COLO668 (cell line): ENCODE data around the gene RAD51B.

Source experiments
- DNase-seq: peaks from one replicate; lab custom pipeline; 2025; ENCODE audit not compliant: unreplicated experiment; lab: John Stamatoyannopoulos, UW

Gene RAD51B

DNA sequence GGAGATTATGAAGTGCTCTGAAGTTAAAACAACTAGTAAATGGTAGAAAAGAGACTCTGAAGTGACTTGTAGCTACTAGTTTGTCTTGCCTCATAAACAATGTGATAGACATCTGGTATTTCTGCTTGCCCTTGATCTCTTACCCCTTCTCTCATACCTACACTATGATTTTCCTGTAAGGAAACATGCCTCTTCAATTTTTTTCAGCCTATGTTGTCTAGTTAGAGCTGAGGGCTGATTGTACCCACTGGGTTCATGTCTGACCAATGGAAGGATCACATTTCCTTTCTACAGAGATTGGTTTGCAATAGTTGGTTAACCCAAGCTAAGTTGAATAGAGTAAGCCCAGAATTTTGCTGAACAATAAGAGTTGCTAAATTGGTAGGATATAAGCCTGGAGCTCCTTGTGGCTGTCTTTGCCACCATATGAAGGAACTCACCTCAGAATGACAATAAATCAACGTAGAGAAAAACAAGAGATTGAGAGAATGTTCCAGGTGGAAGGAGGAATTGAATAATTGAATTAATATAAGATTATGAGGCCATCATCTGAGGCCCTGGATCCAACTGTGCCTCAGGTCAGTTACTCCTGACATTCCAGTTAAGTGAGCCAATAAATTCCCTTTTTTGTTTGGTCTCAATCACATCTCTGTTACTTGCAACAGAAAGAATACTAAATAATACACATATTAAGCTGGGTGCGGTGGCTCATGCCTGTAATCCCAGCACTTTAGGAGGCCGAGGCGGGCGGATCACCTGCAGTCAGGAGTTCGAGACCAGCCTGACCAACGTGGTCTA lies 626.9 kb downstream of the RAD51B start:
- no peak for DNase-seq

GRCh38 chr14:68447581-68448251 lies 628.1 kb downstream of the RAD51B start:
- no peak for DNase-seq

GRCh38 chr14:68448252-68448902 lies 628.8 kb downstream of the RAD51B start:
- DNase-seq, result no peak

DNA sequence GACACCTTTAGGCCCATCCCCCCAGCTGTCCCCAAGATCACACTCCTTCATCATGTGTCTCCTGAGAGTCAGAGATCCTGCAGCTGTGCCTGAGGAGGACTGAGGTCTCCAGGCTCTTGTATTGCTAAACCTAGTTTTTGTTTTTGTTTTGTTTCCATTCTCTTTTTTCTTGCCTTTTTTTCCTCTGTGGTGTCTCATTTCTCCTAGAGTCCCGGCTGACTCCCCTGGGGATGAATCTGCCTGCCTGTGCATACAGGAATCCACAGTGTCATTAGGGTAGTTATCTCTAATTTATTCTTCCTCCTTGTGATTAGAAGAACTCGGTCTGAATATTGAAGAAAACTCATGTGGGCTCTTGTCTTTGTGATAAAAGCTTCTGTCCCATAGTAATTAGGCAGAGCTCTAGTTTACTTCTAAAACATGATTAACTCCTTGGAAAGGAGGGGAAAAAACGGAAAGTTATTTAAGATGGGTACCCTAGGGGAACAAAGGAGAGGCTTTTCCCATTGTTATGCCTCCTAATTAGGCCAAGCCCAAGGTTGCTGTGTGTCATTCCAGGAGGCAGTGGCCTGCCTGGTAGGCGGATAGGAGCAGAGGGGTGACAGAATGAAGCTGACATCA lies 630.1 kb downstream of the RAD51B start:
- no peak for DNase-seq

DNA sequence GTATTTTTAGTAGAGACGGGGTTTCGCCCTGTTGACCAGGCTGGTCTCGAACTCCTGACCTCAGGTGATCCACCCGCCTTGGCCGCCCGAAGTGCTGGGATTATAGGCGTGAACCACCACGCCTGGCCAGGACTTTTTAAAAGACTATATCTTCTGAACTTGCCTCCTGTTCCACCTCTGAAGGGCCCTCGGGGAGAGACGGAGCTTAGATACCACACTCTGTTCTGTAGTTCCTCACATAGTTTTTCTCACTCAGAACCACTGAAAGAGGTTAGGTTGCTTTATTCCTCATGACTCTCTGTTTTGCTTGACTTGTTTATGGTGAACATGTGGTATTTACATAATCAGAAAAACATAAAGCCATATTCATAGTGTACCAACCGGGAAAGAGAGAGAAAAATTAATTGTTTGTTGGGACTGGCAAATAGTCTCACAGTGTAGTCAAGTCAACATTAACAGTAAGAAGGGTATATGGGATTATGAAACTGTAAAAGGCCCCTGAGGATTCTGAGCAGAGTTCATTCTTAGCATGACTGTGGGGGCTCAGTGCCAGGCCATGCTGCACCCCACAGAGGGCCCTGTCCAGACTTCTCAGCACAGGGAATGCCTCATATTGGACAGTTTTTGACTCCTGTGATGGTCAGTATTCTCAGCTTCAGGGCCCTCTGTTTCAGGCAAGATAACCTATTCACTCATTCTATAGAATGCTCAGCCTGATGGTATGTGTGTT lies 631.0 kb downstream of the RAD51B start:
- DNase-seq, result no peak

DNA sequence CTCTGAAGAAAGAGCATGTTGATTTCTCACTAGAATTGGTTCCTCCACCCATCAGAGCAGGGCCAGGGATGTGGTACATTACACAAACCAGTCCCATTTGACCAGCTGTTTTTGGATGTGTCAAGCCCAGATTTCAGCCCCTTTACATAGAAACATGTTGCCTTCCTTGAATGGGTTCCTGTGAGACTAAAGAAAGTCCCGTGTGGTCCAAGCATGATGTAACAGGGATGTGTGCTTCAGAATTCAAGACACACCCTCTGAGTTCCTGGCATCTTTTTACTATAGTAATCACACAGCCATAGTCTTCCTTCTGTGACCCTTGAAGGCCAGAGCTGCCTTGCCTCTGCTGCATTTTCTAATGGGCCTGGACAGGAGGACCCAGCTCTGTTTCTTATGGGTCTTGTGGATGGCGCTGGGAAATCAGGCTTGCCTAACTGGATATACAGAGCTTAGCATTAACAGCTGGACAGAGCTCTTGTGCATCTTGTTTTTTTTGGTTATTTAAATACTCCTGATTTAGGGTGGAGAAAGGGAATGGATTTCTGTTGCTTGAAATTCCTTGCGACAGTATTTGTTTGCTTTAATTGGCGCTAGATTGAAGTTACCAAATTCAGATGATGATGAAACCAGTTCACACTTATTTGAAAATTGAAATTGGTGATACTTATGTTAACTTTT lies 632.3 kb downstream of the RAD51B start:
- no peak for DNase-seq

GRCh38 chr14:68458253-68458652 lies 638.7 kb downstream of the RAD51B start:
- DNase-seq, result no peak

- DNase-seq, result no peak
Measured at GRCh38 chr14:68458840-68459469, 639.4 kb downstream of the RAD51B start.

DNA sequence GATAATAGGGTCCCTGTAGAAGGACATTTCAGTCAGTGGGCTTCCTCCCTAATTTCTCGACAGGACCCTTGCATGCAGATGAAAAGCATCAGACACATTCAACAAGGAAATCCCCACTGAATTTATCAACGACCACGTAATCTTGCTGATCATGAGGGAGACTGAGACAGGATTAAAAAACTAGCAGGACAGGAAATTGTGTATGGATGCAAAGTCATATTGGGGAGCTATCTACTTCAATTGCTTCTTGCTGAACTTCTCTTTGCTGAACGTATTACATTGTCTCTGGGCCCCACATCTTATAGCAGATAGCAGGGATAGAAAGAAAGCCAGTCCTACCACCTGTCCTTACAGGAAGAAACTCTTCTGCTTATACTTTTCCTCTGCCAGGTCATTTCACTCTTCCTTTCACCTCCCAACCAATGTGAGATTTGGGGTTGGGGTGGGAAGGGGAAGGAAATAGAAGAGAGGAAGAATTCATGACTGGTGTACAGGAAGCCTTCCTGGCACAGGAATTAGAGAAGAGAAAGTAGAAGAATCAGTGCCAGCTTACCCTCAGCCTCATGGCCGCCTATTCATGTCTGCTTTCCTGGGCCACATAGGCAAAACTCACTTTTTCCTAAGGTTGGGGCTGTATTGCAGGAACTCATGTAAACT lies 640.0 kb downstream of the RAD51B start:
- no peak for DNase-seq

- DNase-seq, result no peak
Measured at GRCh38 chr14:68460541-68460940, 641.0 kb downstream of the RAD51B start.

GRCh38 chr14:68461086-68461485 lies 641.5 kb downstream of the RAD51B start:
- no peak for DNase-seq

DNA sequence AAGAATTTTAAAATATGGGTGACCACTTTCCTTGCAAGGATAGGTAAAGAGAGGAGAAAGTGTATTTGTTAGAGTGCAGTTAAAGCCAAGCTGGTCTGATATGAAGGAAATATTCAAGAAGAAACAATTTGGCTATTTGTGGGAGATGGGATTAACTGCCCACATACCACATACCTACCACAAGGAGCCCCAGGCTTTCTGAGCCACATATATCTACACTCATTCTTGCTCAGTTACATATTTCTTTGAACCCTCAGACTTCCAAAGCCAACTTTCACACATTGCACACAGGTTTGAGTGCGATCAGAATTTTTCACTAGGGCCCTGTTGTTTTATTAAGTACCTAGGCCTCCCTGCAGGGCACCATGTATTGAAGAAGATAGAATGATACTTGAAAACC lies 643.1 kb downstream of the RAD51B start:
- DNase-seq, result no peak

GRCh38 chr14:68463299-68463698 lies 643.7 kb downstream of the RAD51B start:
- DNase-seq, result no peak

- DNase-seq, result no peak
Measured at GRCh38 chr14:68463705-68464374, 644.3 kb downstream of the RAD51B start.

DNA sequence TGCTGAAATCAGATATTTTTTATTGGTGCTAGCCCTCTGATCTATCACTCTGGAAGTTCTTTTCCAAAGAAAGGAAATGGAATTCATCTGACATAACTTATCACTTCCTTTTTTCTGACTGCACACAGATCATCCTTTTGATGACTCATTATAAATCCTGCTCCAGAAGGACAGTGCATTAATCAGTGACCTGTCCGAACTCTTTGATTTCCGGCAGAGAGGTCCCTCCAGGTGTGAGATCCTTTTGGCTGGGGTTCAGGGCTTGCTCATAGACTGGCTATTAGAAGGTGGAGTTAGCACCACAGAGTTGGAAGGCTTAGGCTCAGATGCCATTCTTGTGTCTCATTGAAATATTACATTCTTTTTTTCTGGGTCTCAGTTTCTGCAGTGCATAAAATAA lies 645.1 kb downstream of the RAD51B start:
- DNase-seq, result no peak

GRCh38 chr14:68466491-68466977 lies 647.0 kb downstream of the RAD51B start:
- DNase-seq, result no peak

DNA sequence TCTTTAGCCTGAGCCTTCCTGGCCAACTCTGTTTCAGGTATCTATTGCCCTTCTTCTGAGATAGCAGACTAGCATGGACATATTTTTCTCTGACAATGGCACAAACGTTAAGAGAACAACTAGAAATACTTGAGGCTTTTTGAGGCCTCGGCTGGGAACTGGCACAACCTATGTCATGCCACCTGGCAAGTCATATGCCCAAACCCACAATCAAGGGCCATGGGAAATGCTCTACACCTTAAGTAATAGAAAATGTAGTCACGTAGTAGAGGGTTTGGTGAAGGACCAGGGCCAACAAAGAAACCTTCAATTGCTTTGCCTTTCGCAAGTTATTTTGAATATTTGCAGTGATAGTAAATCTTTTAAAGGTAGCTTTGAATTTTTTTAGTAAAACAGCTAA lies 647.8 kb downstream of the RAD51B start:
- DNase-seq, result no peak

DNA sequence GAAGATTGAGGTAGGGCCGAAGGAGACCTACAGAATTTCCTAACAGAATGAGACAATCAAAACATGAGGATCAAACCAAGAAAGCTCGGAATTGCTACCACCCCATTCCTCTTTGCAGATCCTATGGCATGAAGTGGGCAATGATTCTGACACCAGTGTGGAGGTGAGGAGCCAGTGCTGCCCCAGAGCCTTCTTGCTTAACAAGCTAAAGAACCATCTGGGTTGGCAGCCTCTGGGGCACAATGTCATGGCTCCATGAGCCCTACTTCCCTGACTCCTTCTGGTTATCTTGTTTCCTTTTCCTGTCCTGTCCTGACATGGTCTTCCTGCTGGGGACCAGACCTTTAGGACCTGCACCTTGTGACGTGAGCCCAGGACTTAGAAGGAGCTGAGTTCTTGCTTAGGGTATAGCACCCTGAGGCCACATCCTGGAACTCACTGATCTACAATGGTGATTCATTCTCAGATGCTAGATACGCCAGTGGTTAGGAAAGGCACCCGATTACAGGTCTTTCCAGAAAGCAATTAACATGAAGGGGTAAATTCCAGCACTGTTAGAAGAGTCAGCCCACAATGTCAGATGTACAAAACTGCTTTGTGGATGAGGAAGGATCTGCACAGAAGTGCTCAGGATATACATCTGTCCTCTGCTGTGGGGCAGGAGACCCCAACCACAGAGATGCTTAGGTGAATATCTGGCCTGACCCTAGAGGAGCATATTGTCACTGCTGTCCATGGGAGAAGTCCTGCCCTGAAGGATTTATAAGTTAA lies 649.0 kb downstream of the RAD51B start:
- no peak for DNase-seq
